Tibial nerve (tissue), 4 donors: ENCODE measurements around the gene GPS1. TPM values are rescaled to one million over a fixed set of nuclear protein-coding genes. Genes with fewer than 3 reads are reported as not detected.
A peak's percentile ranks its signal among the peaks of the same experiment; 100 is the strongest.

ENCODE experiments used
- DNase-seq, 2 donors: peaks; one replicate each; pipeline ENCODE4 v3.0.0-alpha.2; 2019; ENCODE audit warnings: low spot score in 2 of 2
- H3K27ac ChIP-seq, 4 donors: fragments of 200-600 bp; sonication (generic) in 3 of 4; one replicate each; pipeline ENCODE4 v1.5.1; 2017 to 2019; ENCODE audit warnings: mild to moderate bottlenecking in 1 of 4
- H3K27me3 ChIP-seq, 2 donors: fragments of 200-600 bp; sonication (generic) in 1 of 2; one replicate each; pipeline versions ENCODE4 v1.5.1 to v1.6.0; 2017 to 2019
- H3K36me3 ChIP-seq, 3 donors: fragments of 200-600 bp; sonication (generic); one replicate each; pipeline ENCODE4 v1.5.1; 2018 to 2019
- H3K4me1 ChIP-seq, 4 donors: fragments of 200-600 bp; sonication (generic) in 3 of 4; one replicate each; pipeline ENCODE4 v1.5.1; 2017 to 2019
- H3K4me3 ChIP-seq, 4 donors: fragments of 200-600 bp; sonication (generic) in 3 of 4; one replicate each; pipeline ENCODE4 v1.5.1; 2017 to 2019; ENCODE audit warnings: mild to moderate bottlenecking in 1 of 4, moderate library complexity in 1 of 4
- H3K9me3 ChIP-seq, 4 donors: fragments of 200-600 bp; sonication (generic) in 3 of 4; one replicate each; pipeline ENCODE4 v1.5.1; 2017 to 2019
- CTCF ChIP-seq, 5 experiments: fragments of 200-600 bp in 3 of 5; fragments of 450-650 bp in 2 of 5; sonication (generic) in 3 of 5; IDR thresholded peaks; one replicate each; pipeline ENCODE4 v1.5.1; 2016 to 2019; ENCODE audit warnings: antibody characterized with exemption in 5 of 5, mild to moderate bottlenecking in 3 of 5, moderate library complexity in 2 of 5
- EP300 ChIP-seq, 2 donors: sonication (generic); formaldehyde crosslinking; IDR thresholded peaks; one replicate each; pipeline ENCODE4 v1.6.1; 2017; ENCODE audit warnings: antibody characterized with exemption in 2 of 2, mild to moderate bottlenecking in 1 of 2
- POLR2A ChIP-seq, 2 donors: fragments of 450-650 bp; IDR thresholded peaks; one replicate each; pipeline ENCODE4 v1.6.1; 2017; ENCODE audit warnings: antibody characterized with exemption in 2 of 2, mild to moderate bottlenecking in 2 of 2, moderate library complexity in 2 of 2
- WGBS, 2 donors: methylation state at CpG; one replicate each; pipeline ENCODE4 v1.1.5; 2018; 5-methylcytosine and 5-hydroxymethylcytosine counted together
- total RNA-seq, 4 donors: library from RNA; depleted of rRNA; stranded (reverse); fragments of >200 nt; gene quantifications; one replicate each; pipeline ENCODE4 v1.1.0, GENCODE V29; 2016

GPS1 gene
- total RNA-seq, 4 donors from 2014 or later: 74.9 to 134 (median 92.9) TPM

- DNase-seq: no peak
- Histone ChIP-seq H3K9me3 (no peaks in the 10 kb centered on the region), H3K27me3 (no peaks in the 10 kb centered on the region), H3K4me1 (peaks cover 3 to 64% (median 29%) of the 10 kb centered on the region in 4 donors), H3K27ac (peak overlapping the region; percentile 82 to 98 (median 95)), H3K4me3 (peak overlapping the region; percentile 83 to 98 (median 90)), H3K36me3 (peaks cover 10 to 41% (median 20%) of the 10 kb centered on the region in 3 donors)
- no peak for TF ChIP-seq CTCF (IDR thresholded peaks at IDR 0.05)
- no peak for TF ChIP-seq POLR2A (IDR thresholded peaks at IDR 0.05)
- peak in 1 of 2 donors; percentile 13 for TF ChIP-seq EP300 (IDR thresholded peaks at IDR 0.05)
- 2 to 8% methylated on average over 5 to 44 of the region's 77 CpGs for WGBS, 2 donors
Observed at GRCh38 chr17:82097184-82097918, 45.7 kb downstream of the GPS1 start.

GRCh38 chr17:82097919-82098168 is 46.1 kb downstream of the GPS1 start:
- 1% methylated on average over 19 of the region's 36 CpGs; no CpG with 5 or more reads in 1 of the 2 donors for WGBS, 2 donors
- H3K4me1 ChIP-seq: peaks cover 3 to 68% (median 31%) of the 10 kb centered on the region in 4 donors

DNA sequence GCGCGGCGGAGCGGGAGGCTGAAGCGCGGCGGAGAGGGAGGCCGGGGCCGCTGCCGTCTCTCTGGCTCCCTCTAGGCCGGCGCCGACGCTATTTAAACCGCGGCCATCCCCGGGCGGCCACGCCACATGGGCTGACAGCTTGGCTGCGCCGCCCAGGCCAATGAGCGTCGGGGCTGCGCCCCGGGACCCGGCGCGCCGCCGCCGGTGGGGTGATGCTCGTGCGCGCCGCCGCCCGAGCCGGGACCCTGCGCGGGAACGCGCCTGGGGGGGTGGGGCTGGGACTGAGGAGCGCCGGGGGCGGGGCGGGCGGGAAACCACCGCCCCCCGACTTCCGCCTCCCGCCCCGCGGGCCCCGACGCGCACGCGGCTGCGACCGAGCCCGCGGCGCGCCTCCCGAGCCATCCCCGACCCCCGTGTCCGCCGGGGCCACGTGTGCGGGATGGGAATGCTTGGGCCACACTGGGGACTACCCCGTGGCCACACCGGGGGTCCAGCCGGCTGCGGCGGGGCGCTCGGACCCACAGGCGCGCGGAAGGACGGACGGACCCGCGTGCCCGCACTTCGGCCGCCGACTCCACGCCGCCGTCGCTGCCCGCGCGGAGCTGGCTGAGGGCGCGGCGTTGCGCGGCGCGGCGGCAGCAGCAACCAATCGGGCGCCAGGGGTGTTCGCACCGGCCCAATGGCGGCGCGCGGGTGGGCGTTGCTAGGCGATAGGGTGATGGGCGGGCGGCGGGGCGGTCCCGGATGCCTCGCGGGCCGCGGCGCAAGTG is 46.7 kb downstream of the GPS1 start, which contains the start of gene FASN:
TSS of gene FASN (minus strand) at position 68 of the 770 bp plus-strand sequence. CDS start 1,791 bp downstream, outside the sequence.
- peak within 1 kb of the TSS; percentile 83 to 98 (median 90) for H3K4me3 ChIP-seq
- 0 to 1% methylated on average over 35 to 43 of the region's 124 CpGs for WGBS, 2 donors

More at GRCh38 chr17:82097919-82098168, 46.1 kb downstream of the GPS1 start:
- no peaks in the 10 kb centered on the region for H3K9me3 ChIP-seq
- peak overlapping the region; percentile 83 to 98 (median 90) for H3K4me3 ChIP-seq
- peaks cover 10 to 36% (median 17%) of the 10 kb centered on the region in 3 donors for H3K36me3 ChIP-seq
- H3K27ac ChIP-seq: peak overlapping the region; percentile 82 to 98 (median 95)
- no peak for DNase-seq
- H3K27me3 ChIP-seq: no peaks in the 10 kb centered on the region
- TF ChIP-seq POLR2A (IDR thresholded peaks at IDR 0.05): no peak
- no peak for TF ChIP-seq CTCF (IDR thresholded peaks at IDR 0.05)
- no peak for TF ChIP-seq EP300 (IDR thresholded peaks at IDR 0.05)

DNA sequence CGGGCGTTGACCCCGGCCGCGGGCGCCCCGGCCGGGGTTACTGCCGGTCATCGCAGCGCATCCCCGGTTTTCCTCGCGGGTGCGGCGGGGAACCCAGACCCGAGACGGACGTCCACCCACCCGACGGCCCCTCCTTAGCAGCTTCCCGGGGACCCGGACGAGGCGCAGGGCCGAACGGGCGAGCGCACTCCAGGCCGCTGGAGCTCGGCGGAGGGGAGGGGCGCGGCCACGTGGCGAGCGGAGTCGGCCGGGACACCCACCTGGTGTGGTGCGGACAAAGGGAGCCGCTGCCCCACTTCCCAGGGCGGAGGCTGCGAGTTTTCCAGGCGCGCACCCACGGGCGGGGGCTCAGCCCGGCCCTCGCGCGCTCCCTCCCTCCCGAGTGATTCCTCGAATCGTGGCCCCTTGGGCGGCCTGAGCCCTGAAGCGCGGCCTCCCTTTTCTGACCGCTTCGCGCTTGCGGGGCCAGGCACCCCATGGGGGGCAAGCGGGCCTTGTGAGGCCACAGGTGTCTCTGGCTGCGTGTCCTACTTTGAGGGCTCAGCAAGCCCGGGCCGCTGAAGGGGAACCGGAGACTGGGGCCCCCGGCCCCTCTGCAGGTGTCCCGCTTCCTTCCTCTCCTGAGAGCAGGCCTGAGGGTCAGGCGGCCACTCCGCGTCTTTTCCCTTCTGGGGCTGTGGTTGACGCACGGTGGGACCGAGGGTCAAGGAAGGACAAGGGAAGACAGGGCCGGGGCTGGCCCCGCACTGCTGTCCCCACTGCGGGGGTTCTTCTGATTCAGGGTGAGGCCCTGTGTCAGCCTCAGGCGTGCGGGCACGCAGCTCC is 47.5 kb downstream of the GPS1 start:
- Histone ChIP-seq H3K36me3 (peaks cover 0 to 23% (median 4%) of the 10 kb centered on the region in 3 donors), H3K4me3 (peak overlapping the region; percentile 55 to 88 (median 76)), H3K9me3 (no peaks in the 10 kb centered on the region), H3K27ac (peak overlapping the region; percentile 82 to 98 (median 92)), H3K4me1 (peaks cover 3 to 78% (median 44%) of the 10 kb centered on the region in 4 donors), H3K27me3 (no peaks in the 10 kb centered on the region)
- WGBS, 2 donors: 5 to 20% methylated on average over 40 to 53 of the region's 80 CpGs
- peak in 1 of 5 experiments; percentile 3 for TF ChIP-seq CTCF (IDR thresholded peaks at IDR 0.05)
- no peak for TF ChIP-seq POLR2A (IDR thresholded peaks at IDR 0.05)
- TF ChIP-seq EP300 (IDR thresholded peaks at IDR 0.05): peak in 1 of 2 donors; percentile 62
- no peak for DNase-seq

More for the DNA sequence above, 46.7 kb downstream of the GPS1 start, which contains the start of gene FASN:
- H3K27me3 ChIP-seq: no peaks in the 10 kb centered on the region
- peak within 1 kb of the TSS; percentile 82 to 98 (median 95) for H3K27ac ChIP-seq
- no peaks in the 10 kb centered on the region for H3K9me3 ChIP-seq
- peak; percentile 37 to 62 (median 49) for TF ChIP-seq CTCF (IDR thresholded peaks at IDR 0.05)
- peak; percentile 90 to 95 for TF ChIP-seq POLR2A (IDR thresholded peaks at IDR 0.05)
- peak in 1 of 2 donors; percentile 85 for TF ChIP-seq EP300 (IDR thresholded peaks at IDR 0.05)
- H3K4me1 ChIP-seq: peaks cover 3 to 74% (median 37%) of the 10 kb centered on the region in 4 donors
- H3K36me3 ChIP-seq: peaks cover 5 to 31% (median 12%) of the 10 kb centered on the region in 3 donors
- peak; percentile 93 to 94 for DNase-seq
